H9 (cell line): ENCODE data around the gene ZDHHC13. TPM values are rescaled to one million over a fixed set of nuclear protein-coding genes. Genes with fewer than 3 reads are reported as not detected.
A peak's percentile ranks its signal among the peaks of the same experiment; 100 is the strongest.

ENCODE experiments used
- DNase-seq: peaks from one replicate; pipeline ENCODE4 v3.0.0-alpha.2; 2017
- H2AFZ ChIP-seq: one replicate; pipeline ENCODE4 v1.6.1; 2013; ENCODE audit warnings: mild to moderate bottlenecking, low read length, control low read depth, moderate library complexity
- H2AK5ac ChIP-seq: 2 replicates; pipeline ENCODE4 v1.6.1; 2013; ENCODE audit warnings: low read length, control low read depth, mixed read lengths; ENCODE audit not compliant: insufficient read length
- H2BK120ac ChIP-seq: one replicate; pipeline ENCODE4 v1.6.1; 2013; ENCODE audit warnings: low read depth, mild to moderate bottlenecking, low read length, control low read depth, inconsistent platforms; ENCODE audit not compliant: poor library complexity, severe bottlenecking
- H2BK12ac ChIP-seq: 2 replicates; pipeline ENCODE4 v1.6.1; 2013; ENCODE audit warnings: low read length, control low read depth, mixed read lengths, low read depth; ENCODE audit not compliant: insufficient read length
- H2BK15ac ChIP-seq: 2 replicates; pipeline ENCODE4 v1.6.1; 2013; ENCODE audit warnings: low read depth, low read length, control low read depth
- H2BK20ac ChIP-seq: one replicate; pipeline ENCODE4 v1.6.1; 2013; ENCODE audit warnings: low read depth, mild to moderate bottlenecking, low read length, control low read depth, inconsistent platforms; ENCODE audit not compliant: poor library complexity, severe bottlenecking
- H2BK5ac ChIP-seq: 2 replicates; pipeline ENCODE4 v1.6.1; 2013; ENCODE audit warnings: low read length, control low read depth, mixed read lengths; ENCODE audit not compliant: insufficient read length
- H3K14ac ChIP-seq: 2 replicates; pipeline ENCODE4 v1.6.1; 2013; ENCODE audit warnings: low read length, control low read depth; ENCODE audit not compliant: insufficient read depth
- H3K18ac ChIP-seq: 2 replicates; pipeline ENCODE4 v1.6.1; 2013; ENCODE audit warnings: low read depth, mild to moderate bottlenecking, mixed read lengths, low read length, control low read depth; ENCODE audit not compliant: insufficient read length
- H3K23ac ChIP-seq: 2 replicates; pipeline ENCODE4 v1.6.1; 2013; ENCODE audit warnings: low read length, control low read depth, mixed read lengths, low read depth; ENCODE audit not compliant: insufficient read length
- H3K23me2 ChIP-seq: 2 replicates; pipeline ENCODE4 v1.6.1; 2013; ENCODE audit warnings: low read depth, mild to moderate bottlenecking, mixed read lengths, low read length, control low read depth; ENCODE audit not compliant: insufficient read length, poor library complexity, severe bottlenecking
- H3K27ac ChIP-seq: 2 replicates; pipeline ENCODE4 v1.5.1; 2013; ENCODE audit warnings: low read length, control low read depth, mixed read lengths, low read depth; ENCODE audit not compliant: insufficient read length
- H3K27me3 ChIP-seq: 2 replicates; pipeline ENCODE4 v1.6.1; 2013; ENCODE audit warnings: low read length, control low read depth, inconsistent platforms; ENCODE audit not compliant: insufficient read depth
- H3K4ac ChIP-seq: 2 replicates; pipeline ENCODE4 v1.6.1; 2013; ENCODE audit warnings: low read depth, mild to moderate bottlenecking, control low read depth, inconsistent platforms, low read length, moderate library complexity
- H3K4me1 ChIP-seq: 2 replicates; pipeline ENCODE4 v1.6.1; 2013; ENCODE audit warnings: low read length, control low read depth, inconsistent platforms; ENCODE audit not compliant: insufficient read depth
- H3K4me2 ChIP-seq: 2 replicates; pipeline ENCODE4 v1.6.1; 2013; ENCODE audit warnings: low read length, control low read depth, mixed read lengths; ENCODE audit not compliant: insufficient read length, insufficient read depth
- H3K56ac ChIP-seq: 2 replicates; pipeline ENCODE4 v1.6.1; 2013; ENCODE audit warnings: low read depth, mild to moderate bottlenecking, mixed read lengths, low read length, control low read depth; ENCODE audit not compliant: insufficient read length
- H3K79me1 ChIP-seq: 2 replicates; pipeline ENCODE4 v1.6.1; 2013; ENCODE audit warnings: low read depth, mild to moderate bottlenecking, moderate library complexity, low read length, control low read depth, inconsistent platforms; ENCODE audit not compliant: insufficient read depth, poor library complexity, severe bottlenecking
- H3K79me2 ChIP-seq: 2 replicates; pipeline ENCODE4 v1.6.1; 2013; ENCODE audit warnings: low read length, control low read depth, inconsistent platforms; ENCODE audit not compliant: insufficient read depth
- H3K9ac ChIP-seq: 2 replicates; pipeline ENCODE4 v1.6.1; 2013; ENCODE audit warnings: low read length, control low read depth, mixed read lengths; ENCODE audit not compliant: insufficient read length; ENCODE audit errors: extremely low read depth
- H3K9me3 ChIP-seq: one replicate; pipeline ENCODE4 v1.6.1; 2013; ENCODE audit warnings: low read depth, low read length, inconsistent platforms; ENCODE audit not compliant: control insufficient read depth
- H3T11ph ChIP-seq: one replicate; pipeline ENCODE4 v1.6.1; 2013; ENCODE audit warnings: mild to moderate bottlenecking, low read length, control low read depth, inconsistent platforms
- H4K20me1 ChIP-seq: one replicate; pipeline ENCODE4 v1.6.1; 2013; ENCODE audit not compliant: control insufficient read depth, insufficient read length, insufficient read depth
- H4K5ac ChIP-seq: 2 replicates; pipeline ENCODE4 v1.6.1; 2013; ENCODE audit warnings: low read depth, mild to moderate bottlenecking, mixed read lengths, low read length, control low read depth; ENCODE audit not compliant: insufficient read length
- H4K8ac ChIP-seq: replicated peaks from 2 replicates; pipeline ENCODE4 v1.6.1; 2013; ENCODE audit warnings: low read length, control low read depth, mixed read lengths, low read depth; ENCODE audit not compliant: insufficient read length
- H4K91ac ChIP-seq: 2 replicates; pipeline ENCODE4 v1.6.1; 2013; ENCODE audit warnings: low read depth, mild to moderate bottlenecking, moderate library complexity, mixed read lengths, low read length, control low read depth; ENCODE audit not compliant: insufficient read length
- H3K27ac Mint-ChIP-seq, 3 experiments: 2 replicates in 2 of 3; 3 replicates in 1 of 3; pipeline ENCODE4 v1.8.0; 2020 to 2021; ENCODE audit warnings: mixed read lengths in 3 of 3, mild to moderate bottlenecking in 1 of 3, moderate library complexity in 1 of 3
- H3K27me3 Mint-ChIP-seq: 2 replicates; pipeline ENCODE4 v1.8.0; 2021; ENCODE audit warnings: low read depth, mild to moderate bottlenecking, moderate library complexity, mixed read lengths
- H3K36me3 Mint-ChIP-seq, 3 experiments: 2 replicates in 2 of 3; 3 replicates in 1 of 3; pipeline ENCODE4 v1.8.0; 2020 to 2021; ENCODE audit warnings: low read depth in 3 of 3, mixed read lengths in 3 of 3; ENCODE audit not compliant: insufficient read depth in 1 of 3
- H3K4me1 Mint-ChIP-seq, 2 experiments: 2 replicates each; pipeline ENCODE4 v1.8.0; 2020; ENCODE audit warnings: mixed read lengths in 2 of 2
- H3K4me3 Mint-ChIP-seq, 2 experiments: 2 replicates in 1 of 2; 3 replicates in 1 of 2; pipeline ENCODE4 v1.8.0; 2020 to 2021; ENCODE audit warnings: mild to moderate bottlenecking in 2 of 2, mixed read lengths in 2 of 2, moderate library complexity in 1 of 2
- H3K9me3 Mint-ChIP-seq, 2 experiments: 2 replicates in 1 of 2; 3 replicates in 1 of 2; pipeline ENCODE4 v1.8.0; 2020; ENCODE audit warnings: mild to moderate bottlenecking in 2 of 2, mixed read lengths in 2 of 2, moderate library complexity in 1 of 2
- CTCF ChIP-seq: fragments of 200-600 bp; sonication (generic); conservative IDR thresholded peaks from 3 replicates; pipeline ENCODE4 v1.8.0; 2021; ENCODE audit warnings: antibody characterized with exemption, mild to moderate bottlenecking
- WGBS: extraction: QIAGEN DNeasy Blood & Tissue Kit; methylation state at CpG from one replicate; pipeline ENCODE4 v1.1.7; 2013; ENCODE audit warnings: missing lambda C conversion rate, low lambda C conversion rate, mixed read lengths; ENCODE audit not compliant: insufficient read length; ENCODE audit errors: extremely low coverage; 5-methylcytosine and 5-hydroxymethylcytosine counted together
- total RNA-seq: library from RNA; stranded (reverse); gene quantifications from 2 replicates; pipeline ENCODE4 v1.2.1, GENCODE V29; 2021

The ZDHHC13 gene
- total RNA-seq, 1 experiment from 2014 or later, result 20.9 TPM

- H3T11ph ChIP-seq, result no peak overlapping the region
- H3K9me3 Mint-ChIP-seq, result no peaks in the 10 kb centered on the region
- H3K9ac ChIP-seq, result no peak overlapping the region
- peaks cover 18% of the 10 kb centered on the region for H3K27me3 Mint-ChIP-seq
- peaks cover 16 to 21% of the 10 kb centered on the region in 2 experiments for H3K4me1 Mint-ChIP-seq
- H3K36me3 Mint-ChIP-seq, result peaks cover 5 to 20% (median 7%) of the 10 kb centered on the region in 3 experiments
- no peaks in the 10 kb centered on the region for H3K9me3 ChIP-seq
- no peak overlapping the region for H2BK15ac ChIP-seq
- H3K79me1 ChIP-seq, result peaks cover 5% of the 10 kb centered on the region
- H3K14ac ChIP-seq, result no peak overlapping the region
- H4K91ac ChIP-seq, result no peak overlapping the region
- H3K27me3 ChIP-seq, result no peaks in the 10 kb centered on the region
- H3K4me3 Mint-ChIP-seq, result peak overlapping the region; percentile 91 to 93
- no peak overlapping the region for H4K8ac ChIP-seq
- H2BK12ac ChIP-seq, result no peak overlapping the region
- H2BK5ac ChIP-seq, result no peak overlapping the region
- no peaks in the 10 kb centered on the region for H3K4me1 ChIP-seq
- no peak for TF ChIP-seq CTCF
- H3K79me2 ChIP-seq, result peaks cover 5% of the 10 kb centered on the region; the same call in 1 of the 2 replicates
- H4K5ac ChIP-seq, result no peak overlapping the region
- H3K23ac ChIP-seq, result no peak overlapping the region
- no peak overlapping the region for H2BK20ac ChIP-seq
- peak overlapping the region; percentile 39 for H3K4me2 ChIP-seq
- H2BK120ac ChIP-seq, result no peak overlapping the region
- no peak overlapping the region for H3K56ac ChIP-seq
- H4K20me1 ChIP-seq, result no peaks in the 10 kb centered on the region
- no peak overlapping the region for H3K4ac ChIP-seq
- H3K23me2 ChIP-seq, result no peaks in the 10 kb centered on the region
- H3K27ac Mint-ChIP-seq, result 0 out of 7 replicates have a peak overlapping the region, but pooled peaks of 1 of the 3 experiments have one; percentile 40
- no peak overlapping the region for H3K18ac ChIP-seq
- H3K27ac ChIP-seq, result no peak overlapping the region
- DNase-seq, result no peak
- no peak overlapping the region for H2AFZ ChIP-seq
- H2AK5ac ChIP-seq, result no peak overlapping the region
- no CpG with 5 or more reads among the region's 16 CpGs for WGBS
These were observed 545 bp upstream of the ZDHHC13 start for GRCh38 chr11:19116276-19116970.
